CD4-positive, alpha-beta T cell treated with Interleukin-10 for 1 hour (primary cell): ENCODE data around the gene CHFR.
A peak's percentile ranks its signal among the peaks of the same experiment; 100 is the strongest.
"Not testable (repeated sequence)": the region's sequence is repeated elsewhere in the genome, so short reads cannot be mapped to it uniquely, and the experiment has no call there.

Experiments used
- DNase-seq: peaks from one replicate; pipeline ENCODE4 v3.0.0-alpha.2; 2020

CHFR gene

GRCh38 chr12:132887513-132888351 is at the start of gene CHFR:
CHFR (minus strand) TSS chr12:132887605; CDS start chr12:132887328, 277 bp downstream.
- peak; percentile 96 for DNase-seq

GRCh38 chr12:132936921-132937320 is 49.5 kb upstream of the CHFR start:
- DNase-seq: not testable (repeated sequence)

- no peak for DNase-seq
These were observed 48.8 kb upstream of the CHFR start for GRCh38 chr12:132936163-132936562.

- DNase-seq: no peak
These were observed 39.0 kb upstream of the CHFR start for GRCh38 chr12:132926415-132926833.

GRCh38 chr12:132925597-132926414 is 38.4 kb upstream of the CHFR start:
- DNase-seq: no peak

- no peak for DNase-seq
These were observed 37.0 kb upstream of the CHFR start for GRCh38 chr12:132924356-132924755.

GRCh38 chr12:132923356-132923909 is 36.0 kb upstream of the CHFR start:
- DNase-seq: no peak

- no peak for DNase-seq
These were observed 35.3 kb upstream of the CHFR start for GRCh38 chr12:132922676-132923075.

- no peak for DNase-seq
These were observed 34.3 kb upstream of the CHFR start for GRCh38 chr12:132921685-132922084.

- no peak for DNase-seq
These were observed 31.3 kb upstream of the CHFR start for GRCh38 chr12:132918680-132919079.

GRCh38 chr12:132909030-132909368 is 21.6 kb upstream of the CHFR start:
- no peak for DNase-seq

GRCh38 chr12:132908145-132909029 is 21.0 kb upstream of the CHFR start:
- peak; percentile 97 for DNase-seq

GRCh38 chr12:132907789-132908144 is 20.4 kb upstream of the CHFR start:
- not testable (repeated sequence) for DNase-seq

GRCh38 chr12:132907216-132907615 is 19.8 kb upstream of the CHFR start:
- peak; percentile 6 for DNase-seq

- DNase-seq: peak; percentile 90
These were observed 17.4 kb upstream of the CHFR start for GRCh38 chr12:132904718-132905328.

- DNase-seq: no peak
These were observed 11.6 kb upstream of the CHFR start for GRCh38 chr12:132899033-132899432.

GRCh38 chr12:132888852-132889251 is 1.4 kb upstream of the CHFR start:
- DNase-seq: no peak

GRCh38 chr12:132886529-132887477 is 602 bp downstream of the CHFR start:
- DNase-seq: peak; percentile 13

- DNase-seq: no peak
These were observed 5.6 kb downstream of the CHFR start for GRCh38 chr12:132881818-132882217.

- not testable (repeated sequence) for DNase-seq
These were observed 12.8 kb downstream of the CHFR start for GRCh38 chr12:132874620-132875019.

GRCh38 chr12:132874175-132874574 is 13.2 kb downstream of the CHFR start:
- DNase-seq: no peak
